Panc1 (cell line): ENCODE measurements around the gene GALNT9. TPM values are rescaled to one million over a fixed set of nuclear protein-coding genes. Genes with fewer than 3 reads are reported as not detected.
"Not testable (repeated sequence)": the region's sequence is repeated elsewhere in the genome, so short reads cannot be mapped to it uniquely, and the experiment has no call there.

Source experiments
- ATAC-seq: fragments of 200-7000 bp; cut with Tn5 transposase; 2 replicates; pipeline ENCODE4 v1.9.1; 2020; ENCODE audit warnings: mild to moderate bottlenecking, moderate library complexity
- BruUV-seq: library from RNA; stranded (reverse); fragments of 400-500 nt; replicated peaks from 2 replicates; lab custom pipeline; 2021; lab: Mats Ljungman, UMichigan
- CTCF ChIA-PET: fragments of 300-600 bp; sonication (Branson Sonifier 250); formaldehyde crosslinking; loops from one replicate; lab custom pipeline; 2022; ENCODE audit warnings: antibody characterized with exemption; lab: Charles Lee
- POLR2A ChIA-PET: fragments of 300-600 bp; sonication (Branson Sonifier 250); formaldehyde crosslinking; loops from one replicate; lab custom pipeline; 2022; ENCODE audit warnings: antibody characterized with exemption; lab: Charles Lee
- DNase-seq: peaks from one replicate; pipeline ENCODE4 v3.0.0-alpha.2; 2010; ENCODE audit warnings: low read depth, low spot score
- H3K27ac ChIP-seq: 2 replicates; pipeline ENCODE4 v1.5.1; 2011; ENCODE audit warnings: mild to moderate bottlenecking, low read length, inconsistent platforms
- H3K27me3 ChIP-seq: fragments of 200-500 bp; sonication (Bioruptor generic); 2 replicates; pipeline ENCODE4 v1.6.0; 2014; ENCODE audit warnings: low read length, inconsistent platforms; ENCODE audit not compliant: control insufficient read depth, insufficient read depth
- H3K36me3 ChIP-seq: fragments of 200-500 bp; sonication (Bioruptor generic); 2 replicates; pipeline ENCODE4 v1.5.1; 2014; ENCODE audit warnings: inconsistent platforms, mild to moderate bottlenecking, low read length, moderate library complexity; ENCODE audit not compliant: control insufficient read depth, insufficient read depth
- H3K4me1 ChIP-seq: 2 replicates; pipeline ENCODE4 v1.5.1; 2011; ENCODE audit warnings: inconsistent platforms, mild to moderate bottlenecking, low read length, moderate library complexity; ENCODE audit not compliant: control insufficient read depth, insufficient read depth
- H3K4me3 ChIP-seq, 2 experiments: 2 replicates each; pipeline ENCODE4 v1.5.1; 2011 to 2012; ENCODE audit warnings: low read depth in 2 of 2, low read length in 2 of 2, mild to moderate bottlenecking in 2 of 2, inconsistent platforms in 1 of 2, moderate library complexity in 1 of 2
- H3K9me3 ChIP-seq: fragments of 200-500 bp; sonication (Bioruptor generic); 2 replicates; pipeline ENCODE4 v1.5.1; 2014; ENCODE audit warnings: low read depth, mild to moderate bottlenecking, inconsistent platforms, low read length, moderate library complexity; ENCODE audit not compliant: control insufficient read depth, insufficient read depth
- POLR2AphosphoS5 ChIP-seq: IDR thresholded peaks from 2 replicates; pipeline ENCODE4 v1.6.1; 2012; ENCODE audit warnings: mild to moderate bottlenecking, low read depth, low read length, moderate library complexity
- SIN3A ChIP-seq: IDR thresholded peaks from 2 replicates; pipeline ENCODE4 v1.6.1; 2012; ENCODE audit warnings: low read depth, mild to moderate bottlenecking, low read length, moderate library complexity, borderline replicate concordance; ENCODE audit not compliant: insufficient read depth
- TCF7L2 ChIP-seq: IDR thresholded peaks from 2 replicates; pipeline ENCODE4 v1.6.1; 2011; ENCODE audit warnings: mild to moderate bottlenecking, low read depth, low read length, inconsistent platforms
- in situ Hi-C: cut with HindIII; loops from 2 replicates; pipeline ENCODE4 v1.10.0; 2016; ENCODE audit warnings: low sequenced_read_pairs, low pct_unique_long_range_greater_than_20kb
- intact Hi-C: fragments of 100-400 bp; cut with micrococcal nuclease; formaldehyde crosslinking; loops from one replicate; pipeline ENCODE4 v1.10.0; 2022; ENCODE audit not compliant: unreplicated experiment
- total RNA-seq: library from RNA; stranded (reverse); gene quantifications from one replicate; pipeline ENCODE4 v1.2.1, GENCODE V29; 2021; ENCODE audit not compliant: unreplicated experiment
- TF ChIP-seq, protein P1 (sequence below), 2 experiments: IDR thresholded peaks; 2 replicates each; pipeline ENCODE4 v1.6.1; 2011 to 2012; ENCODE audit warnings: low read depth in 2 of 2, control low read depth in 1 of 2, low read length in 1 of 2, mild to moderate bottlenecking in 1 of 2, moderate library complexity in 1 of 2; ENCODE audit not compliant: insufficient read depth in 1 of 2
- TF ChIP-seq, protein P2 (sequence below): fragments of 450-650 bp; IDR thresholded peaks from 2 replicates; pipeline ENCODE4 v1.5.1; 2017; ENCODE audit warnings: mild to moderate bottlenecking

GALNT9 gene
- total RNA-seq, 1 experiment from 2014 or later, result 0.33 TPM

DNA sequence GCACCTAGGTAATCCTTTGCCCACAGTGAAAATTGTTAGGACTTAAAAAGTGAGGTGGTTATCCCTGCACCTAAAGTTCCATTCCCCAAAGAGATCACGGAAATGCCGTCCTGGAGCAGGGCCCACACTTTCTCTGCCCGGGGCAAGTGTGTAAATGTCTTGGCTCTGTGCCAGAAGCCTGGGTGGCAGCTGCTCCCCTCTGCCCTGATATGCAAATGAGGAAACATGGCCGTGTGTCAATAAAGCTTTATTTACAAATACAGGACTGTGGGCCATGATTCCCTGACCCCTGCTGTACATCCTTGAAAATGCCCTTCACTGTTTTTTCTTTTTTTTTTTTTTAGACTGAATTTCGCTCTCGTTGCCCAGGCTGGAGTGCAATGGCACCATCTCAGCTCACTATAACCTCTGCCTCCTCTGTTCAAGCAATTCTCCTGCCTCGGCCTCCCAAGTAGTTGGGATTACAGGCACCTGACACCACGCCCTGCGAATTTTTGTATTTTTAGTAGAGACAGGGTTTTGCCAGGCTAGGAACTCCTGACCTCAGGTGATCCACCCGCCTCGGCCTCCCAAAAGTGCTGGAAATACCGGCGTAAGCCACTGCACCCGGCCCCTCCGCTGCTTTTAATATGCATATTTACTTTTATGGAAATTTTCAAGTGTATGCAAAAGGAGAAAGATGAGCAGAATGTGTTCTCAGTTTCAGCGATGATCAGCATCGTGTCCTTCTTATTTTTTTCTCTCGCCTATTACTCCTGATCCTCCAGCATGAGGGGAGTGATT is 75.5 kb downstream of the GALNT9 start:
- POLR2A ChIA-PET, result no interaction called here
- DNase-seq (no peak), ATAC-seq (no peak)
- TF ChIP-seq, protein P1, sequence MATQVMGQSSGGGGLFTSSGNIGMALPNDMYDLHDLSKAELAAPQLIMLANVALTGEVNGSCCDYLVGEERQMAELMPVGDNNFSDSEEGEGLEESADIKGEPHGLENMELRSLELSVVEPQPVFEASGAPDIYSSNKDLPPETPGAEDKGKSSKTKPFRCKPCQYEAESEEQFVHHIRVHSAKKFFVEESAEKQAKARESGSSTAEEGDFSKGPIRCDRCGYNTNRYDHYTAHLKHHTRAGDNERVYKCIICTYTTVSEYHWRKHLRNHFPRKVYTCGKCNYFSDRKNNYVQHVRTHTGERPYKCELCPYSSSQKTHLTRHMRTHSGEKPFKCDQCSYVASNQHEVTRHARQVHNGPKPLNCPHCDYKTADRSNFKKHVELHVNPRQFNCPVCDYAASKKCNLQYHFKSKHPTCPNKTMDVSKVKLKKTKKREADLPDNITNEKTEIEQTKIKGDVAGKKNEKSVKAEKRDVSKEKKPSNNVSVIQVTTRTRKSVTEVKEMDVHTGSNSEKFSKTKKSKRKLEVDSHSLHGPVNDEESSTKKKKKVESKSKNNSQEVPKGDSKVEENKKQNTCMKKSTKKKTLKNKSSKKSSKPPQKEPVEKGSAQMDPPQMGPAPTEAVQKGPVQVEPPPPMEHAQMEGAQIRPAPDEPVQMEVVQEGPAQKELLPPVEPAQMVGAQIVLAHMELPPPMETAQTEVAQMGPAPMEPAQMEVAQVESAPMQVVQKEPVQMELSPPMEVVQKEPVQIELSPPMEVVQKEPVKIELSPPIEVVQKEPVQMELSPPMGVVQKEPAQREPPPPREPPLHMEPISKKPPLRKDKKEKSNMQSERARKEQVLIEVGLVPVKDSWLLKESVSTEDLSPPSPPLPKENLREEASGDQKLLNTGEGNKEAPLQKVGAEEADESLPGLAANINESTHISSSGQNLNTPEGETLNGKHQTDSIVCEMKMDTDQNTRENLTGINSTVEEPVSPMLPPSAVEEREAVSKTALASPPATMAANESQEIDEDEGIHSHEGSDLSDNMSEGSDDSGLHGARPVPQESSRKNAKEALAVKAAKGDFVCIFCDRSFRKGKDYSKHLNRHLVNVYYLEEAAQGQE (IDR thresholded peaks at IDR 0.05; ENCODE audit: insufficient read depth in 1 of 2, low read depth in 2 of 2, low read length in 1 of 2), result no peak
- no peak for TF ChIP-seq TCF7L2
- TF ChIP-seq, protein P2, sequence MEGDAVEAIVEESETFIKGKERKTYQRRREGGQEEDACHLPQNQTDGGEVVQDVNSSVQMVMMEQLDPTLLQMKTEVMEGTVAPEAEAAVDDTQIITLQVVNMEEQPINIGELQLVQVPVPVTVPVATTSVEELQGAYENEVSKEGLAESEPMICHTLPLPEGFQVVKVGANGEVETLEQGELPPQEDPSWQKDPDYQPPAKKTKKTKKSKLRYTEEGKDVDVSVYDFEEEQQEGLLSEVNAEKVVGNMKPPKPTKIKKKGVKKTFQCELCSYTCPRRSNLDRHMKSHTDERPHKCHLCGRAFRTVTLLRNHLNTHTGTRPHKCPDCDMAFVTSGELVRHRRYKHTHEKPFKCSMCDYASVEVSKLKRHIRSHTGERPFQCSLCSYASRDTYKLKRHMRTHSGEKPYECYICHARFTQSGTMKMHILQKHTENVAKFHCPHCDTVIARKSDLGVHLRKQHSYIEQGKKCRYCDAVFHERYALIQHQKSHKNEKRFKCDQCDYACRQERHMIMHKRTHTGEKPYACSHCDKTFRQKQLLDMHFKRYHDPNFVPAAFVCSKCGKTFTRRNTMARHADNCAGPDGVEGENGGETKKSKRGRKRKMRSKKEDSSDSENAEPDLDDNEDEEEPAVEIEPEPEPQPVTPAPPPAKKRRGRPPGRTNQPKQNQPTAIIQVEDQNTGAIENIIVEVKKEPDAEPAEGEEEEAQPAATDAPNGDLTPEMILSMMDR, result no peak
- no peak for TF ChIP-seq SIN3A
- no peak for TF ChIP-seq POLR2AphosphoS5
- CTCF ChIA-PET, result no interaction called here
- no peaks in the 10 kb centered on the region; the same call in 1 of the 2 replicates for H3K36me3 ChIP-seq
- no peaks in the 10 kb centered on the region; the same call in 1 of the 2 replicates for H3K27me3 ChIP-seq
- BruUV-seq, result no TSS peak
- intact Hi-C loops (no loop called here), in situ Hi-C loops (no loop called here)
- H3K27ac ChIP-seq, result no peak overlapping the region
- H3K4me1 ChIP-seq, result no peaks in the 10 kb centered on the region
- no peak overlapping the region for H3K4me3 ChIP-seq
- no peaks in the 10 kb centered on the region for H3K9me3 ChIP-seq

DNA sequence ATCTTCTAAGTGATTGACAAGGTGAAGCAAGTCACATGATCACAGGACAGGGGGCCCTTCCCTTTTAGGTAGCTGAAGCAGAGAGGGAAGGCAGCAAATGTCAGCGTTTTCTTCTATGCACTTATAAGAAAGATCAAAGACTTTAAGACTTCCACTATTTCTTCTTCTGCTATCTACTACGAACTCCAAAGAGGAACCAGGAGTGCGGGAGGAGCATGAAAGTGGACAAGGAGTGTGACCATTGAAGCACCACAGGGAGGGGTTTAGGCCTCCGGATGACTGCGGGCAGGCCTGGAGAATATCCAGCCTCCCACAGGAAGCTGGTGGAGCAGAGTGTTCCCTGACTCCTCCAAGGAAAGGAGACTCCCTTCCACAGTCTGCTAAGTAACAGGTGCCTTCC is 76.4 kb downstream of the GALNT9 start:
- BruUV-seq, H3K27me3 ChIP-seq, in situ Hi-C loops, H3K4me1 ChIP-seq, intact Hi-C loops, DNase-seq, H3K4me3 ChIP-seq, H3K27ac ChIP-seq, H3K9me3 ChIP-seq, CTCF ChIA-PET, POLR2A ChIA-PET, H3K36me3 ChIP-seq, ATAC-seq: not testable (repeated sequence)

DNA sequence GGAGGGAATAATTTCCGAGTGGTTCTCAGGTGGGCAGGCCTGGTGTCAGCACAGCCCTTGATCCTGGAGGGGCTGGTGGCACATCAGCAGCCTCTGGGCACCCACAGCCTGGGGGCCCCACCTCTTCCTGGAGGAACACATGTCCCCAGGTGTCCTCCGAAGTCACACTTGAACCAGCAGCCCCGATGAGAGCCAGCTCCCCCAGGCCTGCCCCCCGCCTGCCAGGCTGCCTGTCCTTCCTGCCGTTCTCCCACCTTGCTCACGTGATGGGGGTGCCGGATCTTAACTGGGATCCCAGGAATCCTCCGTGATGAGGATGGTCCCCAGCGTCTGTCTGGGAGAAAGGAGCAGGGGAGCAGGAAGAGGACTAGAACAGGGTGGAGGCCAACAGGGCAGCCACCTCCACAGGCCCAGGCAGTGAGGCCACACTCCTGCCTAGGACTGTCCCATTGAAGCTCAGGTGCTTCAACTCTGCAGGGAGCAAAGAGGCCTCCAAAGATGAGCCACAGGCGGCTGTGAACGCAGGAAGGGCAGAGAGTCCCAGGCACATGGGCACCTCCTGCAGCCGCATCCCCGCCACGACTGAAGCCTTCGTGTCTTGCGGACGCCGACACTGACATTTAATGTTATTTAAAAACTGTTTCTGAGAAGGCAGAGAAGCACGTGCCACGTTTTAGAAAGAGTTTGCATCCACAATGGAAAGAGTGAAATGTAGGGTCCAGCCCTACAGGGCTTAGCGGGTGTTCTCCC is 77.5 kb downstream of the GALNT9 start:
- ChIA-PET POLR2A (no interaction called here), CTCF (no interaction called here)
- intact Hi-C loops, result no loop called here
- Histone ChIP-seq H3K9me3 (no peaks in the 10 kb centered on the region), H3K27me3 (no peaks in the 10 kb centered on the region; the same call in 1 of the 2 replicates), H3K27ac (no peak overlapping the region), H3K4me3 (no peak overlapping the region), H3K36me3 (no peaks in the 10 kb centered on the region; the same call in 1 of the 2 replicates), H3K4me1 (no peaks in the 10 kb centered on the region)
- no peak for TF ChIP-seq SIN3A
- TF ChIP-seq, protein P1 (IDR thresholded peaks at IDR 0.05; ENCODE audit: insufficient read depth in 1 of 2, low read depth in 2 of 2, low read length in 1 of 2), result no peak
- no peak for TF ChIP-seq TCF7L2
- TF ChIP-seq, protein P2, result no peak
- no peak for TF ChIP-seq POLR2AphosphoS5
- no peak for DNase-seq
- BruUV-seq, result no TSS peak
- in situ Hi-C loops, result no loop called here
- no peak for ATAC-seq
